GM19372 (cell line): ENCODE data around the gene TOLLIP.

Experiments used
- ATAC-seq: cut with Tn5 transposase; IDR thresholded peaks from one replicate; pipeline ENCODE4 v1.9.1; 2021; ENCODE audit warnings: mild to moderate bottlenecking, low read depth, moderate library complexity; ENCODE audit not compliant: unreplicated experiment

Gene TOLLIP

DNA sequence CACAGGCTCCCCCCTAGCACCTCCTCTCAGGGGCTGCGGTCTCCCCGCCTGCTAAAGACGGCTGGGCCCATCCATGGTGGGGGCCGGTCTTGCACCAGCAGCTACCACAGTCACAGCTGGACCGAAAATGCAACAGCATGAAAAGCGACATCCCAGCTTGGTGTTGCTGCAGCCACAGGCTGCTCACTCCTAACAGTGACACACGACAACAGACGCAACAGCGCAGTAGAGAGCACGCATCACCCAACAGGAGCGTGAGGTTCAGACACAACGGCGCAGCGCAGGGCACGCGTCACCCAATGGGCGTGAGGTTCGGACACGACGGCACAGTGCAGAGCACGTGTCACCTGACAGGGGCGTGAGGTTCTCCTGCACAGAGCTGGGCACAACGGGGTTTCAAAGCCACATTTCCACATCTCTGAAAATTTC lies 24.1 kb downstream of the TOLLIP start:
- no peak for ATAC-seq

- no peak for ATAC-seq
These were observed 25.5 kb downstream of the TOLLIP start for GRCh38 chr11:1283906-1284305.

DNA sequence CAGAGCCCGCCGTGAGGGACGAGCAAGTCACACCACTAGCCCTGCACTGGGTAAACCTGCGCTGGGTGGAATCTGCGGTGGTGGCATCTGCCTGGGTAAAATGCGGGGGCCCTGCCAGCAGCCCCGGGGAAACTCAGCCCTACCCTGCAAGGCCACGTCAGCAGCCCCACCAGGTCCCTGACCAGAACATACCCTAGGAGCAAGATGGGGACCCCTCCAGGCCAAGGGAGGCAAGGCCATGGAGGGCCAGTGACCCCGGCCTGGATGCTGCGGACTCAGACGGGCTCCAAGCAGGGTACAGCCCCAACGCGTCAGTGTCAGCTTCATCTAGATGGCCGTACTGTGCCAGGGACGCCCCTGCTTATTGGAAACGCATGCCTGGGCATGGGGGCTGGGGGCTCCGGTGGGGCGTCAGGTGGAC lies 26.3 kb downstream of the TOLLIP start:
- no peak for ATAC-seq

DNA sequence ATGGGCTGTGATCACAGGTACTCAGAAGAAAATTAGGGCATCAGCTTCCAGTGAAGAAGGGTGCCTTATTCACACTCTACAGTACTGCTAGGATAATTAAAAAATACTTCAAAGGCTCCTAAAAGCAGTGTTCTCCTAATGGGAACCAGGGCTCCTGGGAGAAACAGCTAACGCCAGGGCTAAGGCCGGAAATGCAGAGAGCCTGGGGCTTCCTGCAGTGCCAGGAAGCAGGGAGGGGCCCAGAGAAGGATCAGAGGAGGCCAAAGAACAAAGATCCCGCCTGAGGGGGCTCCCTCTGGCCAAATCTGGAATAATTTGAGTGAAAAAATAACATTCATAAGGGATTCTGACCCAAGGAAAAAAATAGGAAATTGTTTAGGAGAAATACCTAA lies 27.5 kb downstream of the TOLLIP start:
- ATAC-seq, result no peak

GRCh38 chr11:1281326-1281973 lies 28.0 kb downstream of the TOLLIP start:
- no peak for ATAC-seq

DNA sequence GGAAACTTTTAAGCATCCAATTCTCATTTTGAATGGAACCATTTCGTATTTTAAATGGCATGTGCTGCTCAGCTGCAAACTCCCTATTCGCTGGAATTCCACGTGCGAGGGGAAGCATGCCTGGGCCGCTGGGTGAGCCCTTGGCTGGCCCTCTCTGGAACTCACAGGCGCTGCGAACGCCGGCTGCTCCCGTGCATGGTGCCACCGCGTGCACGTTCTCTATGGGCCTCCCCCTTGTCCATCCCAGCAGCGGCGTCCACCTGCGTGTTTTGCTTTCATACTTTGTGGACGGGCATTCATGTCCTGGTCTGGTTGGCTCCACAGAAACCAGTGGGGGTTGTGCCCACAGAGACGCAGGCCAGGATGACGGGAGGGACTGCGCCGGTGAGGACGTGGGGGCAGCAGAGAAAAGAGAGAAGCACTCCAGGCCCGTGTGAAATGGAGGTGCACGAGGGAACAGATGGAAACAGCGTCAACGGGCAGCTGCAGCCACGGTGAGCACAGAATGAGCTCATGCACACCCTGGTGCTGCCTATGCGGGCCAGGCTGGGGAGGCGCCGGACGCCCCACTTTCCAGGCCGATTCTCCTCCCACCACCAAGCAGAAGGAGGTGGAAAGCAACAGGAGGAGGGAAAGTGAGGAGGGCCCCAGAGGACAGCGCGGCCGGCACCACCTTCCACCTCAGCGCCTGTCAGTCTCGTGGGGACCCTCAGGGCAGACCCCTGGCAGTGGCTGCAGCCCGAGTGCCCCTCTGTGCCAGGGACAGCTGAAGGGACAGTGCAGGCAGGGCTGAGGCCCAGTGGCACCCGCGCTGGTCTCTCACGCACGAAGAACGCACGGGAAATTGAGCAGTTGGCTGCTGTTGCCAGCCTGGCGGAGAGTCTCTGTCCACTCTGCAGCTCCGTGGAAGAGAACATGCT lies 29.1 kb downstream of the TOLLIP start:
- ATAC-seq, result no peak

DNA sequence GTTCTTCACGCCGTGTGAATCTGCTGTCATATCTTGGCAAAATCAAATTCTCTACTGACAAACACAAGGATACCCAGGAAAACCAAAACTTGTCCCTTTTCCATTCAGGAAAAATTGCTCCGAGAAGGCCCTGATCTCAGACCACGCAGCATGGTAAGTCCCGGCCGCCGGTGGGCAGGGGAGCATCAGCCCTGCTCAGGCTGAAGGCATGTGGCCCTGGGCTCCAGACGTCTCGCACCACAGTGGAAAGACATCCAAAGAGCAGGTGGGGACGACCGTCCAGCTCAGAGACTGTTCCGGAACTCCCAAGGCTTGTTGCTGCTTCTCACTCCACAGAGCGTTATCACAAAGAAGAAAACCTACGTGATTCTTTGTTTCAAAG lies 29.8 kb downstream of the TOLLIP start:
- no peak for ATAC-seq

DNA sequence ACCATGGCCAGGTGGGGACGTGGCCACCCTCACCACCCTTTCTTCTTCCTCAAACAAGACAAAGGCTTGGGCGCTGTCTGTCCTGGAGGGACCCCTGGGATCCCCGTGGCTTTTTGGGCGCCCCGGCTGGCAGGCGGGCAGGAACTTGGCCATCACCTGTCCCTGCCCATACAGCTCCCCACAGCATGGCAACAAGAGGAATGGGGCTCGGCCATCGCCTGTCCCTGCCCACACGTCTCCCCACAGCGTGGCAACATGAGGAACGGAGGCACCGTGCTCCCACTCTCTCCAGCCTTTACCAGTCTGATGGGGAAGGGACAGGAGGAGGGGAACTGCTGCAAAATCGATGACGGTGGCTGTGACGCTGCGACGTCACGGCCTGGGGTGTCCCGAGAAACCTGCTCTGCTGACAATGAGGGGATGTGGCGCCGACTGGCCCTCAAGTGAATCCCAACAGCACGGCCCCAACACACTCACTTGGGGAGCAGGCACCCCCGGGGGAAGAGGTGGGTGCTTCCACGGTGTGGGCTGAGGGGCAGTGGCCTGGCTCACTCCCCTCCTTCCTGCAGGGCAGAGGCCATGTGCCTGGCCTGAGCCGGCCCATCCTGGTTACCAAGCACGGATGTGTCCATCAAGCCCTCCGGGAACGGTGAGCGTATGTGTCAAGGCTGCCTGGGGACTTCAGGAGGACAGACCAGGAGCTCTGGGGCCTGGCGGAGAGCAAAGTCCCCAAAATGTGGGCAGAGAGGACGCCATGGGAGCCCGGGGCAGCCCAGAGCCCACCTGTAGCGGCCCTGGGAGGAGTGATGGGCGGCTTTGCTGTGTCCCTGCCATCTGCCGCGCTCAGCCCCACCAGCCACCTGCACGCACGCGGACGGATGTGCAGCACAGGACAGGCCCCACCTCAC lies 30.4 kb downstream of the TOLLIP start:
- ATAC-seq, result no peak

- ATAC-seq, result no peak
These were observed 31.4 kb downstream of the TOLLIP start for GRCh38 chr11:1277936-1278512.

DNA sequence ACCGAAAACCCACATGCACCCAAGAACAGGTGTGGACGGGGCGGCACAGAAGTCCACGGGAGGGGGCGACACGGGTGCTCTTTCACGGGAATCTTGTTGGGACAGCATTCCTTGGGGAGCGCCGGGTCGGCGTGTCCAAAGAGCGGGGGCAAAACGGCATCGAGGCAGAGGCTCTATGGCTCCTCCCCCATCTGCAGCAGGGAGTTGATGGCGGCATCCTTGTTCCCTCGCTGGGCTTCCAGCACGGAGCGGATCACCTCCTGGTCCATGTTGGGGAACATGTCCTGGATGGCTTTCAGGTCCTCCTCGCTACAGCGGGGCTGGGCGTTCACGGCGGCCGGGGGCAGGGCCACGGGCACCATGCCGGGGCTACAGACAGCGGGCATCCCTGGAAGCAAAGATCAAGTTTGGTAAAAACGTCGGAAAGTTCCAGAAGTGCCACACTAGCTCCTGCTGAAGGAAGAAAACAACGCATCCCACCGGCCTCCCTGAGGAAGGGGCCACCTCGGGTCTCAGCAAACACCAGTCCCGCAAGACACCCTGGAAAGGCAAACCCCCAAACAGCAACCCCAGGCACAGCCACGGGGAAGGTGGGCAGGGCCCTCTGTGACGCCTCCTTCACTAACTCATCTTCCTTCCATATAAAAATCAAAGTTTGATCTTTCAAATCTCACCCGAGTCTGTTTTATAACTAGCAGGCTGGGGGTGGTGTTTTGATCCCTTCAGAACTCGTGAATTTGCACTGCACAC lies 32.4 kb downstream of the TOLLIP start:
- ATAC-seq, result no peak

- no peak for ATAC-seq
These were observed 33.2 kb downstream of the TOLLIP start for GRCh38 chr11:1276041-1276790.

GRCh38 chr11:1275021-1275420 lies 34.4 kb downstream of the TOLLIP start:
- no peak for ATAC-seq

GRCh38 chr11:1274501-1274900 lies 34.9 kb downstream of the TOLLIP start:
- no peak for ATAC-seq

- no peak for ATAC-seq
These were observed 36.9 kb downstream of the TOLLIP start for GRCh38 chr11:1272531-1272930.

DNA sequence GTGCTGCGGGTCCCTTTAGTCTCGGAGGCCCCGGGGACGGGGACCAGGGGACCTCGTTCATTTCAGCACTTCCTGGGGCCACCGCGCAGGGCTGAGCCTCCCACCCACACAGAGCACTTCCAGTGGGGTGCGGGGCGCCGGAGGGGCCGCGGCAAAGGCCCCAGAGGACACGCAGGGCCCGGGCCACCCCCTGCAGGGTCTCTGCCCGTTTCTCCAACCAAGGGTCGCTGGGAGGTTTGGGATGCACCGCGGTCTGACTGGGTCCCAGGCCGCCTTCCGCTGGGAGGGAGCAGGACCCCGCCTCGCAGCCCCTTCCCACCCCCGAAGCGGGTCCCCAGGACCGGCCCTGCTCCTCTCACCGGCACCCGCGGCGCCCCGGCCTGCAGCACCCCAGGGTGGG lies 37.5 kb downstream of the TOLLIP start:
- ATAC-seq, result no peak

- no peak for ATAC-seq
These were observed 38.0 kb downstream of the TOLLIP start for GRCh38 chr11:1271406-1271805.

DNA sequence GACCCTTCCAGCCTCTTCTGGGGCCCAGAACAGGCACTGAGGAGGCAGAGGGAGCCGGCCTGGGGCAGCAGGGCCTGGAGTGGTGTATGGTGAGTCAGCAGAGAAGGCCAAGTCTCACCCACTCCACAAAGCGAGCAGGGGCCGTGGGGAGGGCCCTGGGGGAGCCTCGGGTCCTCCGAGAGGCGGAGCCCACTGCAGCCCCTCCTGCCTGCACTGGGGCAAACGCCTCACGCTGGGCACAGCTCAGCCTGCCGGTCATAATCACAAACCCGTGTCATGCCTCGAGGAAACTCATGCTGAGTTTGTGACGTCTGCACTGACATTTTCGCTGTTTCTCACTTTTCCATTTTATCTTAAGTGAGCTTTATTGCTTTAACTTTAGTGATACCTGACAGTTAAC lies 38.4 kb downstream of the TOLLIP start:
- no peak for ATAC-seq

GRCh38 chr11:1270476-1270875 lies 39.0 kb downstream of the TOLLIP start:
- ATAC-seq, result no peak

DNA sequence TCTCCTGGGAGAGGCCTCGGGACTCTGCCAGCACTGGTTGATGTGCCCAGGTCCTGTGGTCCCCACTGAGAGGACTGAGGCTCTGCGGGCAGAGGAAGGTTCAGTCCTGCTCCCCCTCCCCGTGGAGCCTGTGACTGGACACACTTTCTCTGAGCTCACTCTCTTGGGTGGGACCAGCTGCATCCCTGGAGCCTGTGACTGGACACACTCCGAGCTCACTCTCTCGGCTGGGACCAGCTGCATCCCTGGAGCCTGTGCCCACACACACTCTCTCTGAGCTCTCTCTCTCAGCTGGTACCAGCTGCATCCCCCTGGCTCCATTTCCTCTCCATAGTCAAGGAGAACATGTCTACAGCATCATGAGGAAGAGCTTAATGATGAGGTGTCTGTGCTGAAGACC lies 39.5 kb downstream of the TOLLIP start:
- no peak for ATAC-seq
